Ectodermal cell (in vitro differentiated cells): Measurements from ENCODE around the gene EPB41L4B.

Source experiments
- H3K27ac ChIP-seq: 2 replicates; pipeline ENCODE4 v1.7.0; 2013; ENCODE audit warnings: mild to moderate bottlenecking, low read depth, low read length; ENCODE audit not compliant: insufficient read depth, poor library complexity, severe bottlenecking
- H3K27me3 ChIP-seq: 2 replicates; pipeline ENCODE4 v1.7.0; 2013; ENCODE audit warnings: mild to moderate bottlenecking, low read length; ENCODE audit not compliant: insufficient read depth, control insufficient read depth, poor library complexity, severe bottlenecking
- H3K36me3 ChIP-seq: one replicate; pipeline ENCODE4 v1.7.0; 2013; ENCODE audit warnings: low read length; ENCODE audit not compliant: control insufficient read depth, insufficient read depth
- H3K4me1 ChIP-seq: one replicate; pipeline ENCODE4 v1.7.0; 2013; ENCODE audit warnings: low read length; ENCODE audit not compliant: control insufficient read depth, insufficient read depth
- H3K4me3 ChIP-seq: 2 replicates; pipeline ENCODE4 v1.7.0; 2013; ENCODE audit warnings: low read depth, low read length, control low read depth; ENCODE audit not compliant: insufficient read depth
- H3K9me3 ChIP-seq: 2 replicates; pipeline ENCODE4 v1.7.0; 2013; ENCODE audit warnings: mild to moderate bottlenecking, low read length, moderate library complexity; ENCODE audit not compliant: control insufficient read depth
- whole genome bisulfite sequencing, 2 experiments: methylation state at CpG; one replicate each; pipeline ENCODE4 v1.1.7; 2013; ENCODE audit warnings: missing lambda C conversion rate in 2 of 2; 5-methylcytosine and 5-hydroxymethylcytosine counted together

The EPB41L4B gene

GRCh38 chr9:109192732-109193361 is 128.0 kb downstream of the EPB41L4B start:
- Histone ChIP-seq H3K4me3 (no peak overlapping the region), H3K36me3 (no peaks in the 10 kb centered on the region), H3K27me3 (no peaks in the 10 kb centered on the region), H3K27ac (no peak overlapping the region), H3K9me3 (no peaks in the 10 kb centered on the region), H3K4me1 (no peaks in the 10 kb centered on the region)
- WGBS, 2 experiments: 44 to 51% methylated on average over 7 of the region's 7 CpGs

GRCh38 chr9:109191746-109192145 is 129.1 kb downstream of the EPB41L4B start:
- WGBS, 2 experiments: 95% methylated on average over 9 of the region's 9 CpGs
- no peaks in the 10 kb centered on the region for H3K36me3 ChIP-seq
- no peaks in the 10 kb centered on the region for H3K27me3 ChIP-seq
- no peaks in the 10 kb centered on the region for H3K4me1 ChIP-seq
- no peak overlapping the region for H3K27ac ChIP-seq
- H3K4me3 ChIP-seq: no peak overlapping the region
- H3K9me3 ChIP-seq: no peaks in the 10 kb centered on the region

GRCh38 chr9:109190151-109190550 is 130.7 kb downstream of the EPB41L4B start:
- no peak overlapping the region for H3K27ac ChIP-seq
- H3K4me3 ChIP-seq: no peak overlapping the region

GRCh38 chr9:109186857-109187520 is 133.9 kb downstream of the EPB41L4B start:
- WGBS, 2 experiments: 88 to 91% methylated on average over 8 to 9 of the region's 9 CpGs
- H3K4me3 ChIP-seq: no peak overlapping the region
- no peak overlapping the region for H3K27ac ChIP-seq
- no peaks in the 10 kb centered on the region for H3K36me3 ChIP-seq
- no peaks in the 10 kb centered on the region for H3K4me1 ChIP-seq
- no peaks in the 10 kb centered on the region for H3K27me3 ChIP-seq
- no peaks in the 10 kb centered on the region for H3K9me3 ChIP-seq

More at GRCh38 chr9:109190151-109190550, 130.7 kb downstream of the EPB41L4B start:
- Histone ChIP-seq H3K4me1 (no peaks in the 10 kb centered on the region), H3K9me3 (no peaks in the 10 kb centered on the region), H3K36me3 (no peaks in the 10 kb centered on the region), H3K27me3 (no peaks in the 10 kb centered on the region)
- WGBS, 2 experiments: 93% methylated on average over 1 of the region's 1 CpG

- no peaks in the 10 kb centered on the region for H3K27me3 ChIP-seq
These were observed 137.7 kb downstream of the EPB41L4B start for GRCh38 chr9:109182940-109183798.

GRCh38 chr9:109182550-109182939 is 138.3 kb downstream of the EPB41L4B start:
- H3K4me3 ChIP-seq: no peak overlapping the region
- no peaks in the 10 kb centered on the region for H3K4me1 ChIP-seq
- H3K36me3 ChIP-seq: no peaks in the 10 kb centered on the region
- no peak overlapping the region for H3K27ac ChIP-seq
- H3K9me3 ChIP-seq: no peaks in the 10 kb centered on the region
- no peaks in the 10 kb centered on the region for H3K27me3 ChIP-seq
- 94% methylated on average over 9 of the region's 9 CpGs for WGBS, 2 experiments

More at GRCh38 chr9:109182940-109183798, 137.7 kb downstream of the EPB41L4B start:
- H3K27ac ChIP-seq: no peak overlapping the region
- no peaks in the 10 kb centered on the region for H3K9me3 ChIP-seq
- 80 to 83% methylated on average over 13 of the region's 13 CpGs for WGBS, 2 experiments
- H3K4me1 ChIP-seq: no peaks in the 10 kb centered on the region
- no peak overlapping the region for H3K4me3 ChIP-seq
- H3K36me3 ChIP-seq: no peaks in the 10 kb centered on the region

GRCh38 chr9:109181284-109181683 is 139.6 kb downstream of the EPB41L4B start:
- no peaks in the 10 kb centered on the region for H3K4me1 ChIP-seq
- H3K4me3 ChIP-seq: no peak overlapping the region
- no peaks in the 10 kb centered on the region for H3K27me3 ChIP-seq
- no peaks in the 10 kb centered on the region for H3K36me3 ChIP-seq
- H3K9me3 ChIP-seq: no peaks in the 10 kb centered on the region
- WGBS, 2 experiments: 88 to 94% methylated on average over 1 of the region's 1 CpG
- H3K27ac ChIP-seq: no peak overlapping the region

GRCh38 chr9:109179801-109180523 is 140.9 kb downstream of the EPB41L4B start:
- H3K9me3 ChIP-seq: no peaks in the 10 kb centered on the region
- H3K4me3 ChIP-seq: no peak overlapping the region
- no peaks in the 10 kb centered on the region for H3K27me3 ChIP-seq
- H3K27ac ChIP-seq: no peak overlapping the region
- H3K36me3 ChIP-seq: no peaks in the 10 kb centered on the region
- H3K4me1 ChIP-seq: no peaks in the 10 kb centered on the region
- WGBS, 2 experiments: 84 to 85% methylated on average over 9 of the region's 9 CpGs

GRCh38 chr9:109176963-109177362 is 143.9 kb downstream of the EPB41L4B start:
- Histone ChIP-seq H3K9me3 (no peaks in the 10 kb centered on the region), H3K4me3 (no peak overlapping the region), H3K36me3 (no peaks in the 10 kb centered on the region), H3K27me3 (peaks cover 3% of the 10 kb centered on the region), H3K4me1 (no peaks in the 10 kb centered on the region), H3K27ac (no peak overlapping the region)
- WGBS, 2 experiments: 92 to 93% methylated on average over 2 of the region's 2 CpGs
